ENCODE results near the gene ZFYVE19.

Gene ZFYVE19

GRCh38 chr15:40856746-40857145 is 49.9 kb downstream of the ZFYVE19 start:
- Histone ChIP-seq H3K4me2 (ENCODE audit: low read depth, low read length) (no peak overlapping the region), H2AFZ (ENCODE audit: low read length) (no peak overlapping the region), H3K4me1 (ENCODE audit: low read length) (no peaks in the 10 kb centered on the region), H3K36me3 (replicated peaks; ENCODE audit: insufficient read depth, low read length) (no peaks in the 10 kb centered on the region), H3K9ac (ENCODE audit: low read length) (no peak overlapping the region), H3K27ac (ENCODE audit: low read length) (no peak overlapping the region), H4K20me1 (ENCODE audit: insufficient read depth, low read length) (no peaks in the 10 kb centered on the region), H3K9me3 (replicated peaks; ENCODE audit: insufficient read depth, low read length) (no peaks in the 10 kb centered on the region), H3K79me2 (ENCODE audit: low read length) (peaks cover 5% of the 10 kb centered on the region; the same call in 1 of the 2 replicates), H3F3A (ENCODE audit: insufficient read depth, low read length) (no peaks in the 10 kb centered on the region), H3K9me2 (replicated peaks; ENCODE audit: insufficient read depth, low read length) (no peaks in the 10 kb centered on the region), H3K27me3 (replicated peaks; ENCODE audit: insufficient read depth, low read length) (no peaks in the 10 kb centered on the region), H3K4me3 (ENCODE audit: low read length) (no peak overlapping the region)
- TF ChIP-seq EZH2phosphoT487 (IDR thresholded peaks at IDR 0.05; ENCODE audit: low read length) (no peak), EZH2 (optimal IDR thresholded peaks at IDR 0.05; ENCODE audit: low read depth, low read length) (no peak), CTCF (IDR thresholded peaks at IDR 0.05; ENCODE audit: low read length) (no peak)
- no peak for DNase-seq

GRCh38 chr15:40857601-40858341 is 50.9 kb downstream of the ZFYVE19 start:
- TF ChIP-seq CTCF (IDR thresholded peaks at IDR 0.05; ENCODE audit: low read length) (peak; percentile 97), EZH2phosphoT487 (IDR thresholded peaks at IDR 0.05; ENCODE audit: low read length) (no peak)
- no peaks in the 10 kb centered on the region for H3K27me3 ChIP-seq (replicated peaks; ENCODE audit: insufficient read depth, low read length)
- no peak overlapping the region for H3K27ac ChIP-seq (ENCODE audit: low read length)
- no peaks in the 10 kb centered on the region for H3K79me2 ChIP-seq (ENCODE audit: low read length)
- no peak overlapping the region for H3K4me2 ChIP-seq (ENCODE audit: low read depth, low read length)
- no peak overlapping the region for H3K4me3 ChIP-seq (ENCODE audit: low read length)
- H3K9me3 ChIP-seq (replicated peaks; ENCODE audit: insufficient read depth, low read length): no peaks in the 10 kb centered on the region
- no peaks in the 10 kb centered on the region for H3K9me2 ChIP-seq (replicated peaks; ENCODE audit: insufficient read depth, low read length)
- H3K4me1 ChIP-seq (ENCODE audit: low read length): no peaks in the 10 kb centered on the region
- H3F3A ChIP-seq (ENCODE audit: insufficient read depth, low read length): no peaks in the 10 kb centered on the region
- no peaks in the 10 kb centered on the region for H3K36me3 ChIP-seq (replicated peaks; ENCODE audit: insufficient read depth, low read length)
- no peaks in the 10 kb centered on the region for H4K20me1 ChIP-seq (ENCODE audit: insufficient read depth, low read length)
- DNase-seq: peak; percentile 70
- no peak overlapping the region for H2AFZ ChIP-seq (ENCODE audit: low read length)
- no peak overlapping the region for H3K9ac ChIP-seq (ENCODE audit: low read length)

GRCh38 chr15:40858706-40859105 is 51.8 kb downstream of the ZFYVE19 start:
- Histone ChIP-seq H3K9me3 (replicated peaks; ENCODE audit: insufficient read depth, low read length) (no peaks in the 10 kb centered on the region), H3K36me3 (replicated peaks; ENCODE audit: insufficient read depth, low read length) (no peaks in the 10 kb centered on the region), H3K27ac (ENCODE audit: low read length) (no peak overlapping the region), H3K9me2 (replicated peaks; ENCODE audit: insufficient read depth, low read length) (no peaks in the 10 kb centered on the region), H3K4me2 (ENCODE audit: low read depth, low read length) (no peak overlapping the region), H3F3A (ENCODE audit: insufficient read depth, low read length) (no peaks in the 10 kb centered on the region), H2AFZ (ENCODE audit: low read length) (no peak overlapping the region), H3K4me3 (ENCODE audit: low read length) (no peak overlapping the region), H4K20me1 (ENCODE audit: insufficient read depth, low read length) (no peaks in the 10 kb centered on the region), H3K9ac (ENCODE audit: low read length) (no peak overlapping the region), H3K27me3 (replicated peaks; ENCODE audit: insufficient read depth, low read length) (no peaks in the 10 kb centered on the region), H3K79me2 (ENCODE audit: low read length) (no peaks in the 10 kb centered on the region), H3K4me1 (ENCODE audit: low read length) (no peaks in the 10 kb centered on the region)
- TF ChIP-seq CTCF (IDR thresholded peaks at IDR 0.05; ENCODE audit: low read length) (no peak), EZH2phosphoT487 (IDR thresholded peaks at IDR 0.05; ENCODE audit: low read length) (no peak), EZH2 (optimal IDR thresholded peaks at IDR 0.05; ENCODE audit: low read depth, low read length) (no peak)
- DNase-seq: no peak

Measured in MM.1S (cell line).